ENCODE data around the gene KIF20A. TPM values are rescaled to one million over a fixed set of nuclear protein-coding genes. Genes with fewer than 3 reads are reported as not detected.

The KIF20A gene
- total RNA-seq, 1 experiment from 2014 or later, result 67.1 TPM

GRCh38 chr5:138138949-138139780 is 39.7 kb upstream of the KIF20A start, which contains the start of gene NME5:
Gene NME5 (minus strand): TSS chr5:138139428. CDS start chr5:138138780, 648 bp downstream.
- no peak within 1 kb of the TSS for H2BK12ac ChIP-seq (ENCODE audit: insufficient read length, low read depth, low read length)
- H4K20me1 ChIP-seq (ENCODE audit: control insufficient read depth, insufficient read depth, insufficient read length), result no peaks in the 10 kb centered on the region
- H3K56ac ChIP-seq (ENCODE audit: insufficient read length, low read depth, low read length), result no peak within 1 kb of the TSS
- no peak within 1 kb of the TSS for H3K9ac ChIP-seq (ENCODE audit: extremely low read depth, insufficient read length, low read length)
- no peak within 1 kb of the TSS for H3K23ac ChIP-seq (ENCODE audit: insufficient read length, low read depth, low read length)
- no peak within 1 kb of the TSS for H2AK5ac ChIP-seq (ENCODE audit: insufficient read length, low read length)
- peak; percentile 82 for DNase-seq
- no peak within 1 kb of the TSS for H3K27ac ChIP-seq (ENCODE audit: insufficient read length, low read depth, low read length)
- no peak within 1 kb of the TSS for H3T11ph ChIP-seq (ENCODE audit: low read length)
- Mint-ChIP-seq H3K27me3 (ENCODE audit: low read depth) (peaks cover 6% of the 10 kb centered on the region), H3K27ac (no peak within 1 kb of the TSS), H3K9me3 (0 out of 5 replicates have a peak, but pooled peaks cover 0 to 3% of the 10 kb centered on the region in 2 experiments), H3K4me1 (peaks cover 6% of the 10 kb centered on the region in 2 experiments), H3K4me3 (peak within 1 kb of the TSS; percentile 73 to 82), H3K36me3 (ENCODE audit: insufficient read depth in 1 of 3, low read depth in 3 of 3) (no peaks in the 10 kb centered on the region)
- no peak within 1 kb of the TSS for H4K91ac ChIP-seq (ENCODE audit: insufficient read length, low read depth, low read length)
- H2BK15ac ChIP-seq (ENCODE audit: low read depth, low read length), result no peak within 1 kb of the TSS
- no peak within 1 kb of the TSS for H2BK5ac ChIP-seq (ENCODE audit: insufficient read length, low read length)
- H4K5ac ChIP-seq (ENCODE audit: insufficient read length, low read depth, low read length), result no peak within 1 kb of the TSS
- peak within 1 kb of the TSS; percentile 58 for H2AFZ ChIP-seq (ENCODE audit: low read length)
- no peak within 1 kb of the TSS for H3K18ac ChIP-seq (ENCODE audit: insufficient read length, low read depth, low read length)
- no peak within 1 kb of the TSS for H2BK120ac ChIP-seq (ENCODE audit: low read depth, low read length, poor library complexity, severe bottlenecking)
- H3K4me2 ChIP-seq (ENCODE audit: insufficient read depth, insufficient read length, low read length), result peak within 1 kb of the TSS; percentile 71
- H3K27me3 ChIP-seq (ENCODE audit: insufficient read depth, low read length), result no peaks in the 10 kb centered on the region; the same call in 1 of the 2 replicates
- no peaks in the 10 kb centered on the region for H3K79me1 ChIP-seq (ENCODE audit: insufficient read depth, low read depth, low read length, poor library complexity, severe bottlenecking)
- H3K9me3 ChIP-seq (ENCODE audit: control insufficient read depth, low read depth, low read length), result no peaks in the 10 kb centered on the region
- no peak within 1 kb of the TSS for H2BK20ac ChIP-seq (ENCODE audit: low read depth, low read length, poor library complexity, severe bottlenecking)
- H3K23me2 ChIP-seq (ENCODE audit: insufficient read length, low read depth, low read length, poor library complexity, severe bottlenecking), result peaks cover 5% of the 10 kb centered on the region
- TF ChIP-seq CTCF (conservative IDR thresholded peaks at IDR 0.05), result no peak
- H3K14ac ChIP-seq (ENCODE audit: insufficient read depth, low read length), result no peak within 1 kb of the TSS
- H3K4ac ChIP-seq (ENCODE audit: low read depth, low read length), result no peak within 1 kb of the TSS
- no peaks in the 10 kb centered on the region for H3K79me2 ChIP-seq (ENCODE audit: insufficient read depth, low read length)
- no peaks in the 10 kb centered on the region for H3K4me1 ChIP-seq (ENCODE audit: insufficient read depth, low read length)
- no peak within 1 kb of the TSS for H4K8ac ChIP-seq (replicated peaks; ENCODE audit: insufficient read length, low read depth, low read length)
- WGBS (ENCODE audit: extremely low coverage, insufficient read length, low lambda C conversion rate), result no CpG with 5 or more reads among the region's 31 CpGs

All from H9 (cell line).